Anterior cingulate cortex (tissue), 58 donors: ENCODE results near the gene SMYD3.
"Not testable (repeated sequence)": the region's sequence is repeated elsewhere in the genome, so short reads cannot be mapped to it uniquely, and the experiment has no call there.

Experiments used
- DNase-seq, 58 donors: peaks; one replicate each; lab custom pipeline; 2025; lab: John Stamatoyannopoulos, UW

SMYD3 gene

DNA sequence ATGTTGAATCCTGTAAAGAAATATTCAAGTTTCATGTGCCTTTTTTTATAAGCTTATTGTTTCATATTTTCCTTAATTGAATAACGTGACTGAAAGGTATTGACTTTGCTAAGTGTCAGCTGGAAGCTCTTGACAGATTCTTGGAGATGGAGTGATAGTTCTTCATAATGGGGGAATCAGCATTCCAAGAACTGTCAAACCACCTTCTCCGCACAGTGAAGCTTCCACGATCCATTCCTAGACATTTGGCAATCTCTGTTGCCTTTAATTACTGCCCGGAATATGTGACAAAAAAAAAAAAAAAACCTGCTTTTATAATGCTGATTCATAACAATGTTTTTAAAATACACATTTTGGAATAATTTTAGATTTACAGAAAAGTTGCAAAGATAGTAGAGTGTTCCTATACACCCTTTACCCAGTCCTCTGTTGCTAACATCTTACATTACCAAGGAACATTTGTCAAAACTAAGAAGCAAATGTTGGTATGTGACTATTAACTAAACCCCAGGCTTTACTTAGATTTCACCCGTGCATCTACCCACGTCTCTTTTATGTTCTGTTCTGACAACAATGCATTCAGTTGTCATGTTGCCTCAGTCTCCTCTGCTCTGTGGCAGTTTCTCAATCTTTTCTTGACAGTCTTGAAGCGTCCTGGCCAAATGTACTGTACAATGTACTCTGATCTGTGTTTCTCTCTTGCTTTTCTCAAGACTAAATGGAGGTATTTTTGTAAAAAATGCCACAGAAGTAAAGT, 674.1 kb downstream of the SMYD3 start:
- DNase-seq: no peak

DNA sequence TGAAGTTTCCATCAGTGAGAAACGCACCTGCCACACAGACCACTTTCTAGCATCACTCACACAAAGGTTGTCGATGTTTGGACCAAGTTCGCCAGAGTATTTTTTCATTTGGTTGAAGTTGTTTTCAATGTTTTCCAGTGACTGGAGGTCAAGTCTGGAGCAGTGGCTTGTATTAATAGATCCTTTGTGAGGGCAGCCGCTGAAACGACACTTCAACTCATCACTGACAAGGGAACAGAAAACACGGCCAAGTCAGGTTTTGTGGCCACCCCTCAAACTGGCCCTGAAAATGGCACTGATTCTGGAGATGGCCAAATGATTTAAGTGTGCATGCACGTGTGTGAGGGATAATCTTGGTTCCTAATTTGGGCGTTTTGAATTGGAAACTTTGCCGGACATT, 675.6 kb downstream of the SMYD3 start:
- DNase-seq: no peak

DNA sequence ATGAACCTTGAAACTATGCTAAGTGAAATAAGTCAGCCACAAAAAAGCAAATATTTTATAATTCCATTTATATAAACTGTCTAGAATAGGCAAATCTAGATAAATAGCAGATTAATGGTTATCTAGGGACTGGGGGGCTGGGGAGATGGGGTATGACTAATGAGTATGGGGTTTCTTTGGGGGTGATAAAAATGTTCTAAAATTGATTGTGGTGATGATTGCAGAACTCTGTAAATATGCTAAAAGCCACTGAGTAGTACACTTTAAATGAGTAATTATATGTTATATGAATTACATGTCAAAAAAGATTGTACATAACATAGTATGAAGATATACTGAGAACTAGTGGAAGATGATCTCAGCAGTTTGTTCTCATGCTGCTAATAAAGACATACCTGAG, 677.3 kb downstream of the SMYD3 start:
- no peak for DNase-seq

DNA sequence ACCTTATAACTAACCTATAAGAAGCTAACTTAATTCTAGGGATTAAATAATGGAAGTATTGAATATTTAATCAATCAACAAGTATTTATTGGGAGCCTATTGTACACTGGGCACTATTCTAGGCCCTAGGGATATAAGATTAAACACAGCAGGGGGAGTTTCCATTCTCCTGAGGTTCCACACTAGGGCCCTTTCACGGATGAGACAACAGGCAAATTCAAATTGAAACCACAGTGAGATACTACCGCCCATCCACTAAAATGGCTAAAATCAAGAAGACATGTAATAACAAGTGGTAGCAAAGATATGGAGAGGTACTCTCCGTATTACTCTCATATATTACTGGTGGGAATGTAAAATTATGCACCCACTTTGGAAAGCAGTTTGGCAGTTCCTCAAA, 677.9 kb downstream of the SMYD3 start:
- no peak for DNase-seq

DNA sequence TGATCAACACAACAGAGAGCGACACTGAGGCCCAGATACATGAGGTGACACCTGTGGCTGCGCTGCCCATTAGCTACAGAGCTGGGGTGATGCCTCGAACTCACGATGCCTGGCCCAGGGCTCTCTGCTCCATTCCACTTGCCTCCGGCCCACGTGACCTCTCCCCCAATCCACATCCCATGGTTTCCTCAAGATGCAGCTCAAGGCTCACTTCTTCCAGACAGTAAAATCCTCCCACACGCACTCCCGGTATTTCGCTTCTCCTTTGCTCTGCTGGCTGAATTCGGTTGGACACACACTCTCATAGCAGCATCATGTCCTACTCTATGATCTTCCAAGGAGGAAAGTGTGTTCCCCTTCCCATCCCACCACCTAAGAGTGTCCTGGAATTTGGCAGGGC, 679.8 kb downstream of the SMYD3 start:
- DNase-seq: no peak

DNA sequence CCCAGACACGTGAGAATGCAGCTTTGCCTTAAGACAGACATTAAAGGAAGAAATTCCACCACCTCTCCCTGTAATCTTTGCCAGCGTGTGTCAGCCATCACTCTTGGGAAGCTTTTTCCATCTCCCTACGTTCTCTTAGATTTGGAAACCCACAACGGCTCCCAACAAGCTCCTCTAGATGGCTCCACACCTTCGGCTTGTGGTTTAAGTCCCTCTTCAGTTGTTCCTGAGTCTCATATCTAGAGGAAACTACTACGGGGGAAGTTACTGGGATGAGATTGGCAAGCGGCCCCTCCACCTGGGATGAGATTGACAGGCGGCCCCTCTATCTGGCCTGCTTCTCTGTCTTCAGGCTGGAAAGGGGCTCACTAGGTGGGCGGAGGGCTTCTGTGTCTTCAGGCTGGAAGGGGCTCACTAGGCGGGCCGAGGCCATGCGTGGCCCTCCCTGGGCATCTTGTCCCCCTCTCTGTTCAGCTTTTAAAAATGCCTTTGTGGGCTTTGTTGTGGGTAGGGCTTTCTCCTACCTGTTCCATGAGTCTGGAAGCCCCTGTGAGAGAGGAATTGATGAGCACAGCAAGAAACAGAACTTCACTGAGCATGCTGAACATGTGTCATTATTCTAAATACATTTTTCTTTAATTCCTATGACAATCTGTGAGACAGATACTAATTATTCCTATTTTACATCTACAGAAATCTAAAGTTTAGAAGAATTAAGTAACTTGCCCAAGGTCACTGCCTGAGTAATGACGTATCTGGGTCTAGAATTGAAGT, 681.8 kb downstream of the SMYD3 start:
- no peak for DNase-seq

DNA sequence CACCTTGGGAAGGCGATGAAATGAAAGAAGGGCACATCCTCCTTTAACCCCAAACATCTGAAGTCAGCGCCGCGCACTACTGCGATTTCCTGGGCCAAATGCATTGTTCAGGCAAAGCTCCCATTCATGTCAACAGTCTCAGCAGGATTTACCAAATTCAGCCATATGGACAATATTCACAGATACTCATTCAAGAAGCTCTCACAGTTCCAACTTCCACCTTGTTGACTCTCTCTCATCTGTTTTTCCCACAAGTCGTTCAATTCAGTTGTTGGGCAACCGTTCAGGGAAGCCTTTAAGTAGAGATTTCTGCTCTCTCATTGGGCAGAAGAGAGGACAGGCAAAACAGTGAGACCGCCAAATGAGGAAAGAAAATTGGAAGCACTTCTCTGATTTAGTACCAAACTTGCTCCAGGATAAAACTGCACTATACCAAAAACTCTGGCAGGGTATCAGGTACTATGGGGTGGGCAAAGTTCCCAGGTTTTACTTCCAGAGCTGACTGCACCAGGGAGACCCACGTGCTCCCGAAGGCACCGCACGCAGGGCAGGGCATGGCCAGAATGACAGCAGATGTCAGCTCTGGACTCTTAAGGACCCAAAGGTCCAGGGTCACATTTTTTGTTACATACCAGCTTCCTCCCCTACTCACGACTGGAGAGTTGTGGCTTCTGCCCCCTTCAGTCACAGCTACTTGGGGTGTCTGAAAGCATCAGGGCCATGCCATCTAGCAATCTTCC, 683.5 kb downstream of the SMYD3 start:
- DNase-seq: no peak

DNA sequence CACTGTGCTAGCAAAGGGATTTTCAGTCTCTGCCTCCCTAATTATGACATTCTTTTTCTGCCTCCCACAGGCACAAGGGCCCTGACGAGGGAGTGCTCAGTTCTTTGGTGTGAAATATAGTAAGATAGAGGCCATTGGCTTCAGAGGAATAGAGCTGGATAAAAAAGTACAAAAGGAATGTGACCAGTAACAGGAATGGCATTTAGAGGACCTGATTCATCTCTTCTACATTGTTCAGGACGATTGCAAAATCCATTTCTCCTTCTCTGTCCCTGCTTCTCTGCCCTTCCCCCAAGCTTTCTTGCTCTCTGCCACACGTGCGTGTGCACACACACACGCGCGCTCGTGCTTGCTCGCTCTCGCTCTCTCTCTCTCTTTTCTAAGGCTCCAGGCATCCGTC, 684.1 kb downstream of the SMYD3 start:
- DNase-seq: no peak

DNA sequence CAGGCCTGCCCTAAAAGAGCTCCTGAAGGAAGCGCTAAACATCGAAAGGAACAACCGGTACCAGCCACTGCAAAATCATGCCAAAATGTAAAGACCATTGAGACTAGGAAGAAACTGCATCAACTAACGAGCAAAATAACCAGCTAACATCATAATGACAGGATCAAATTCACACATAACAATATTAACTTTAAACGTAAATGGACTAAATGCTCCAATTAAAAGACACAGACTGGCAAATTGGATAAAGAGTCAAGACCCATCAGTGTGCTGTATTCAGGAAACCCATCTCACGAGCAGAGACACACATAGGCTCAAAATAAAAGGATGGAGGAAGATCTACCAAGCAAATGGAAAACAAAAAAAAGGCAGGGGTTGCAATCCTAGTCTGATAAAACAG, 688.7 kb downstream of the SMYD3 start:
- not testable (repeated sequence) for DNase-seq

DNA sequence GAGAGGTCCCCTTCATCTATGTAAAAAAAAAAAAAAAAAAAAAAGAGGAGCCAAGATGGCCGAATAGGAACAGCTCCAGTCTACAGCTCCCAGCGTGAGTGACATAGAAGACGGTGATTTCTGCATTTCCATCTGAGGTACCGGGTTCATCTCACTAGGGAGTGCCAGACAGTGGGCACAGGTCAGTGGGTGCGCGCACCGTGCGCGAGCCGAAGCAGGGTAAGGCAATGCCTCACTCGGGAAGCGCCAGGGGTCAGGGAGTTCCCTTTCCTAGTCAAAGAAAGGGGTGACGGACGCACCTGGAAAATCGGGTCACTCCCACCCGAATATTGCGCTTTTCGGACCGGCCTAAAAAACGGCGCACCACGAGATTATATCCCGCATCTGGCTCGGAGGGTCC, 690.6 kb downstream of the SMYD3 start:
- DNase-seq: not testable (repeated sequence)

DNA sequence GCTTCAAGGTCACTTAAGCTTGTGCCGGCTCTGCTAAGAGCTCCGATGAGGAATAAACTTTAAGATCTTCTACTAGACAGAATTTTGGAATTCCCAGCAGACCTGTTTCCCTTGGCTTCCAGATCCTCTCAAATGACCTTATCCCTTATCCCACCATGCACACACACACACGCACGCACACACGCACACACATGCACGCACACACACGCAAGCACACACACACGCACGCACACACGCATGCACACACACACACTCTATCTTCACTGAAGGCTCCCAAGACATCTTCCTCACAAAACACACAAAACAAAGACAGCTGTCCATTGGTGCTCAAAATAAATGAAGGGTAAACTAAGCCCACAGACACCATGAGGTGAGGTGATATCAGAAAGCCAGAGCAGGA, 692.4 kb downstream of the SMYD3 start:
- DNase-seq: no peak

DNA sequence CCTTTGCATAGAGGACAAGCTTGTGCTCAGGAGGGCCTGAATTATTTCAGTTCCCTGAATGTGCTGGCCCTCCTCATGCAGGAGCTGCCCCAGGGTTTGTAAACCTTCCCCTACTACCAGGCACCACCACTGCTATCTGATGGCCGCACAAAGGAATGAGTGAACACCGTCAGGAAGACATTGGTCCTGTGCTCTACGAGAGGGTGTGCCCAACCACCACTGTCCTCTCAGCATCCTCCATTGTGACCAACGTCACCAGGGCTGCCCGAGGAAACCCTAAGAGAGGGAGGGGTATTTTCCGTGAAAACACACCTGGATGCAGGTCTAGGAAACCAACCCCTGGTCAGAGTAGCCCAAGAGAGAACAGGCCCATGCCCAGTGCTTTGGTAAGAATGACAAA, 694.8 kb downstream of the SMYD3 start:
- DNase-seq: no peak

DNA sequence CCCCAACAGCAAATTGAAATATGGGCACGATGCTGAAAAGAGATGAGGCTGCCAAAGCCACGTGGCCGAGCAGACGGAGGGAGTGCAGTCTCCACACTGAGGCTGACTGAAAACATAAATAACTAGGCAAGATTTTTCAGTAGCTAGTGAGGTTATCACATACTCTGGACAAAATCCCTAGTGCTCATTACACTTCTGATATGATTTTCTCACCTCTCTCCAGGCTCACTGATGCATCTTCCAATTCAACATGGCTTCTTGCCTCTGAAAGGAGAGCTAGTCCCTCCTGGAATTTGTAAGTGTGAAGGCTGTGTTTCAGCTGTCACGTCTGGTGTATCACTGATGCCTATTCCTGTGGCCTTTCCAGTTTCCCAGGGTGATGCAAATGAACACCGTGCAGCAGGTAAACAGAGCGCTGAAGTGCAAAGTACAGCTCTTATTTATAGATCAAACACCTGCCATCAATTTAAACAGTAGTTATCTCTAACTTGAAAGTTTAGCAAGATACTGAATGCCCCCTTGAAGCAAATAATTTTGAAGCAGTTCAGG, 696.2 kb downstream of the SMYD3 start:
- peak in 21 of 58 donors; percentile 2 to 45 (median 11) for DNase-seq

DNA sequence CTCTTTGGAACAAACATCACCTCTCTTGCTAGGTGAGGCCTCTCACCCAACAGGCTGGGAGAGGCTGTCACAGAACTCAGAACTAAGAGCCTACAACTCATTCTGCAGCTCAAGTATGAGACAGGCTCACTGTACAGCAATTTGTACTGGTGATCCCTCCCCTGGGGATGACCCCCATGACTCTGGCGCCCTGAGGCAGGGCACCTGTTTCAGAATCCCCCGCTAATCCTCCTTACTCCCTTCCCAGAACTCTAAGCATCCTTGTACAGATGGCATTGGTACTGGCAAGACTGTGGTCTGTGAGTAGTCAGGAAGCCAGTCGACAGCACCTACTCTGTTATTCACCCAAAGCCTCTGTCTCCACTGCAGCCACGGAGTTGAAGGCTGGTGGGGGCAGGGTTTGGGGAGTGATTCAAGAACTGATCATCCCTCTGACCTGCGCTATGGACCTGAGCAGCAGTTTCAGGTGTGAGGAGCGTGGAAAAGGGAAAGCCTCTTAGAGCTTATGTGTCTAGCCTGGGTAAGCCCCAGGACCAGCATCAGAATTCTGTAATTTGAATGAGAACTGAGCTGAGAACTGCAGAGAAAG, 696.8 kb downstream of the SMYD3 start:
- DNase-seq: no peak

DNA sequence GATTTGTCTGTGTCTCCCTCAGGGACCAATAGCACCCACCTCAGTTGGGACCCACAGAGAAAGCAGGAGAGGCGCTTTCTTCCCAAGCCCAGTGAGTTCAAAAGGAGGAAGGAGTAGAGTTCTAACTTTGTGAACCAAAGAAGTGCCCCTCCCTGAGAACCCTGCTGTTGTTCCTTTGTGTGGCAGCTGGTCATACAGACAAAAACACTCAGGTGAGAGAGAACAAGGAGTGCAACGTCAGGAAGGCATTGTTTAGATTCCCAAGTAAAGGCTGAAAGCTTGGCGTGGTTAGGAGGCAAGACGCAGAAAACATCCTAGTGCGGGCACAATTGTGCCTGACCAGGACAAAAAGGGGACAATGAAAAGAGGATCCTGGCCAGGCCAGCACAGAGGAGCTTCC, 697.7 kb downstream of the SMYD3 start:
- DNase-seq: no peak

DNA sequence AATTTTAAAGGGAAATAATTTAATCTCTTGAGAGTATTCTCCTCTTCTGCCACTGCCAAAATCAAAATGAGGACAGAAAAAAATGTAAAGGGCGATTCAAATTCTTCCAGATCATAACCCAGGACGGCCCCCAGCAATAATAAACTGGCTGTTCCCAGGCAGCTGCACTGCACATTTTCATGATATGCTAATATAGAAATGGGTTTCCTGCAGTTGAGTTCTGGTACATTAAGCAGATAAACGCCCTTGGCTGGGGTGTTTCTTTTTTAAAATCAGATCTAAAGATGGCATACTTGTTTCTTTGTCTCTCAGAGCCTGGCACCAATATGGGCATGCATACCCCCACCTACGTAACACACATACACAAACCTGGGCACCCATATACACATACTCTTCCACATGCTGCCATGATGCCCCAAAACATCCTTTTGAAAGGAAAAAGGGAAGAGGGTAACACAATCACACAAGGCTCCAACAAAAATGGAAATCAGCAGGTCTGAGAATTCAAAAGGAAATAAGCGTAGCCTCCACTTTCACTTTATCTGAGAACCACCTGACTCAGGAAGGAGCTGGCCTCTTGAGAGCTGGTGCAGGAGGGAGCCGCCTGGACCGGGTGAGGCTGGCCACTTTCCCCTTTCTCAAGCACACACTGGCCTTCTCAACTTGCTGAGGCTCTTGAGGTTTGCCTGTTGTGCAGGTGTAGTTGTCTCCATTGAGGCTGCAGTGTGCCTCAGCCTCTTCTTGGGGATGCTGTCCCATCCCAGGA, 698.9 kb downstream of the SMYD3 start:
- no peak for DNase-seq

DNA sequence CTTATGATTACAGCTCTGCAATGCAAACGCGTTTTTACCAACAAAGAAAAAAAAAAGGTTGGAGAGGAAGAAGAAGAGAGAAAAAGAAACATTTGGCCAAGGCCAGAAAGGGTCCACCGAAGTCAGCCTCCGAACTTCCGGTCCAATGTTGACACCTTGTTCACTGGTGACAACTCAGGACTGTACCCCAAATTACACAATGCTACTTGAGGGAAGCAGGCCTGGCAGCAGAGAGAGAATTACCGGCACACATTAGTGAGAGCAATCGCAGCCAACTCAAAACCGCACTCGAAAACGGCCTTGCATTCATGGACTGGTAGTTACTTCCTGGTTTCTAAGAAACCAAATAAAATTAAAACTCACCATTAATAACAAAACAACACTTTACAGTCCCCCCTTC, 699.8 kb downstream of the SMYD3 start:
- DNase-seq: peak in 4 of 58 donors; percentile 6 to 43 (median 11)

DNA sequence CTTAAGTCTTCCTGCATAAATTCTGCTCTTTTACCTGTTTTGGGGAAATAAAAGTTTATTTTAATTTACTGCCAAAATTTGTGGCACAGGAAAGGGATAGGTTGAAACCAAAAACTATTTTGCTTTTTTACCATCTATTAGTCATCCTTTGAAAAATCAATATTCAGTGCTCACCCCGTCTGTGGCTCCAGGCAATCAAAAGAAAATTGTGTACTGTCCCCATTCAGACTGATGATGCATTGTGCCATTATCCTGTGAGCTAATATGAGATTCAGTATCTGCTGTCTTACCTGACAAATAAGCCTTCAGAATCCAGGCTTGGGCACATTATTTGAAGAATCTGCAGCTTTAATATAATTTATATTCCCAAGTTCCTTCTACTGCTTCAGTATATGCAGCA, 701.5 kb downstream of the SMYD3 start:
- DNase-seq: no peak

DNA sequence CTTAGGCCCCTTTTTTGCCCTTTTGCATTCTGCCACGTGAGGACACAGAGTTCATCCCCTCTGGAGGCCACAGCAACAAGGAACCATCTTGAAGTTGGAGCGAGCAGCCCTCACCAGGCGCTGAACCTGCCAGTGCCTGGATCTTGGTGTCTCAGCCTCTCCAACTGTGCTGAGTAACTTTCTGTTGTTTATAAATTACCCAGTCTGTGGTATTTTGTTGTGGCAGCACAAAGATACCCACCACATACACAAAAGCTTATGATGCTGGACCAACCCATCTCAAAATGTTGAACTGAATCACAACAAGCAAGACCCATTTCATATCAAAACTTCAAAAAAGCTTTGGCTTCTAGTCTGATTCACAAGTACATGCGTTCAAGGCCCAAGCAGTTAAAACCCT, 702.4 kb downstream of the SMYD3 start:
- DNase-seq: no peak

DNA sequence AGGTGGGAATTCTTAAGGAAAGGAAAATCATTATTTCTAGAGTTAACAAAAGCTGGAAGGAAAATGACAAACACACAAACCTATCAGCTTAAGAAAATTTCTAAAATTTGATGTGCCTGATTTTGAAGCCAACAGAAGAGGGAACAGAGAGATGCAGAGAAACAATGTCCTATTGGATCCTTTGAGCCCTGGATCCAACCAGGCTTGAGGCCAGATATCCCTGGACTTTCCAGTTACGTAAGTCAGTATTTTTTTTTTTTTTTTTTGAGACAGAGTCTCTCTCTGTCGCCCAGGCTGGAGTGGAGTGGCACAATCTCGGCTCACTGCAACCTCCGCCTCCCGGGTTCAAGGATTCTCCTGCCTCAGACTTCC, 703.4 kb downstream of the SMYD3 start:
- no peak for DNase-seq
